ENCODE results near the gene CHI3L2. TPM values are rescaled to one million over a fixed set of nuclear protein-coding genes. Genes with fewer than 3 reads are reported as not detected.

Gene CHI3L2
- total and polyA plus RNA-seq, 9 of the 15 experiments (the other 6 are each of a cell fraction or from before 2014, with no cell fraction given), result 0.07 to 0.27 (median 0.15) TPM; not detected in 6

DNA sequence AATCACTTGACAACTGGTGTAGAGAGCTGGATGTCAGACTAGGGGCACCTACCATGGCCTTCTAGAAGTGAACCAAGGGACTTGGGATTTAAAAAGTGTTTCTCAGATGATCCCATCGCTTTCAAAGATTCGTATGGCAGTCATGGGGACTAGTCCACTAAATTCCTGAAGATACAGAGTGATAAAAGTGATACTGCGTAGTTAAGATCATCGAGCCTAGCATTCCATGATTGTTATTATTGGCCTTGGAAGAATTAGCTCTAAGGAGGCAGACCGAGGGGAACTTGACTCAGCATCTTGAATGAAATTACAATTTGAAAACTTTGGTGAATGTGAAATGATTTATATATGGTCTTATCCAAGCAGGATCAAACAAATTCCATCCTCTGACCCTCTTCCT is 61.9 kb downstream of the CHI3L2 start:
- CTCF ChIA-PET (ENCODE audit: low intra/inter-chr PET ratio), result no interaction called here
- in situ Hi-C loops (cut with MboI), result no loop called here
- no peak for ATAC-seq
- TF ChIP-seq, protein P1, sequence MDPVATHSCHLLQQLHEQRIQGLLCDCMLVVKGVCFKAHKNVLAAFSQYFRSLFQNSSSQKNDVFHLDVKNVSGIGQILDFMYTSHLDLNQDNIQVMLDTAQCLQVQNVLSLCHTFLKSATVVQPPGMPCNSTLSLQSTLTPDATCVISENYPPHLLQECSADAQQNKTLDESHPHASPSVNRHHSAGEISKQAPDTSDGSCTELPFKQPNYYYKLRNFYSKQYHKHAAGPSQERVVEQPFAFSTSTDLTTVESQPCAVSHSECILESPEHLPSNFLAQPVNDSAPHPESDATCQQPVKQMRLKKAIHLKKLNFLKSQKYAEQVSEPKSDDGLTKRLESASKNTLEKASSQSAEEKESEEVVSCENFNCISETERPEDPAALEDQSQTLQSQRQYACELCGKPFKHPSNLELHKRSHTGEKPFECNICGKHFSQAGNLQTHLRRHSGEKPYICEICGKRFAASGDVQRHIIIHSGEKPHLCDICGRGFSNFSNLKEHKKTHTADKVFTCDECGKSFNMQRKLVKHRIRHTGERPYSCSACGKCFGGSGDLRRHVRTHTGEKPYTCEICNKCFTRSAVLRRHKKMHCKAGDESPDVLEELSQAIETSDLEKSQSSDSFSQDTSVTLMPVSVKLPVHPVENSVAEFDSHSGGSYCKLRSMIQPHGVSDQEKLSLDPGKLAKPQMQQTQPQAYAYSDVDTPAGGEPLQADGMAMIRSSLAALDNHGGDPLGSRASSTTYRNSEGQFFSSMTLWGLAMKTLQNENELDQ (CRISPR knock-in tag; IDR thresholded peaks at IDR 0.05; ENCODE audit: borderline replicate concordance), result no peak
- TF ChIP-seq ZNF23 (CRISPR knock-in tag; IDR thresholded peaks at IDR 0.05), result no peak
- TF ChIP-seq ETS2 (tag; IDR thresholded peaks at IDR 0.05; ENCODE audit: borderline replicate concordance, poor library complexity, severe bottlenecking), result no peak
- TF ChIP-seq ZNF316 (IDR thresholded peaks at IDR 0.05), result no peak
- no peak for TF ChIP-seq KAT2B (IDR thresholded peaks at IDR 0.05; ENCODE audit: low read depth, low read length)
- TF ChIP-seq POLR2AphosphoS2 (IDR thresholded peaks at IDR 0.05; ENCODE audit: low read length), result no peak
- no peak for TF ChIP-seq KAT7 (CRISPR knock-in tag; IDR thresholded peaks at IDR 0.05; ENCODE audit: borderline replicate concordance)
- no peak for TF ChIP-seq PML (IDR thresholded peaks at IDR 0.05; ENCODE audit: low read length)
- TF ChIP-seq OTX1 (CRISPR knock-in tag; IDR thresholded peaks at IDR 0.05), result no peak
- TF ChIP-seq ZFP36 (IDR thresholded peaks at IDR 0.05; ENCODE audit: low read depth, low read length, partially characterized antibody), result no peak
- TF ChIP-seq NFXL1 (CRISPR knock-in tag; IDR thresholded peaks at IDR 0.05), result no peak
- TF ChIP-seq, protein P2, sequence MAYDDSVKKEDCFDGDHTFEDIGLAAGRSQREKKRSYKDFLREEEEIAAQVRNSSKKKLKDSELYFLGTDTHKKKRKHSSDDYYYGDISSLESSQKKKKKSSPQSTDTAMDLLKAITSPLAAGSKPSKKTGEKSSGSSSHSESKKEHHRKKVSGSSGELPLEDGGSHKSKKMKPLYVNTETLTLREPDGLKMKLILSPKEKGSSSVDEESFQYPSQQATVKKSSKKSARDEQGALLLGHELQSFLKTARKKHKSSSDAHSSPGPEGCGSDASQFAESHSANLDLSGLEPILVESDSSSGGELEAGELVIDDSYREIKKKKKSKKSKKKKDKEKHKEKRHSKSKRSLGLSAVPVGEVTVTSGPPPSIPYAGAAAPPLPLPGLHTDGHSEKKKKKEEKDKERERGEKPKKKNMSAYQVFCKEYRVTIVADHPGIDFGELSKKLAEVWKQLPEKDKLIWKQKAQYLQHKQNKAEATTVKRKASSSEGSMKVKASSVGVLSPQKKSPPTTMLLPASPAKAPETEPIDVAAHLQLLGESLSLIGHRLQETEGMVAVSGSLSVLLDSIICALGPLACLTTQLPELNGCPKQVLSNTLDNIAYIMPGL (CRISPR knock-in tag; IDR thresholded peaks at IDR 0.05), result no peak
- TF ChIP-seq ZNF217 (CRISPR knock-in tag; IDR thresholded peaks at IDR 0.05), result no peak
- no peak for TF ChIP-seq PRMT5 (CRISPR knock-in tag; IDR thresholded peaks at IDR 0.05)
- no peak for TF ChIP-seq ZNF518B (CRISPR knock-in tag; IDR thresholded peaks at IDR 0.05)

More for the DNA sequence above, 61.9 kb downstream of the CHI3L2 start:
- no peak overlapping the region for H2AFZ ChIP-seq (ENCODE audit: low read depth, low read length)
- H3K9me3 ChIP-seq (replicated peaks; ENCODE audit: control insufficient read depth, insufficient read depth, low read depth, low read length), result no peaks in the 10 kb centered on the region; the same call in 1 of the 2 replicates
- H3K27me3 ChIP-seq (ENCODE audit: control insufficient read depth in 2 of 2, insufficient read depth in 2 of 2, low read length in 2 of 2), result peaks cover 0 to 5% of the 10 kb centered on the region in 2 experiments; a peak in 1 of 5 replicates
- no peak overlapping the region for H3K4me2 ChIP-seq (ENCODE audit: insufficient read depth, low read length)
- H3K4me1 ChIP-seq (replicated peaks in 1 of 2; ENCODE audit: control insufficient read depth in 2 of 2, insufficient read depth in 2 of 2, low read length in 2 of 2), result no peaks in the 10 kb centered on the region
- no peak overlapping the region for H3K9ac ChIP-seq (ENCODE audit: insufficient read depth in 1 of 2, low read depth in 2 of 2, low read length in 2 of 2)
- no peaks in the 10 kb centered on the region for H3K36me3 ChIP-seq (ENCODE audit: control insufficient read depth, insufficient read depth, low read length)
- no peak for DNase-seq (ENCODE audit: extremely low read depth in 1 of 4, low spot score in 3 of 4)
- H3K9me1 ChIP-seq (ENCODE audit: control insufficient read depth, insufficient read depth, low read length), result no peaks in the 10 kb centered on the region
- intact Hi-C loops (cut with micrococcal nuclease), result no loop called here
- no TSS peak for BruUV-seq (replicated peaks)
- no peaks in the 10 kb centered on the region for H3K79me2 ChIP-seq (ENCODE audit: control insufficient read depth, insufficient read depth, low read length)
- H4K20me1 ChIP-seq (replicated peaks; ENCODE audit: control insufficient read depth, insufficient read depth, low read length), result no peaks in the 10 kb centered on the region
- FAIRE-seq, result no peak
- no peak overlapping the region for H3K4me3 ChIP-seq
- 0% methylated on average over 5 of the region's 5 CpGs for WGBS (ENCODE audit: insufficient coverage, low coverage, missing lambda C conversion rate)
- H3K27ac ChIP-seq (ENCODE audit: extremely low read depth, low read depth, low read length), result no peak overlapping the region
- POLR2A ChIA-PET, result interaction anchor here (0.6 kb wide), 1 partner anchor 774 kb away, joined by 3 read pairs; no protein-coding TSS in a partner anchor
